GM18498 (cell line): ENCODE measurements around the gene RAPGEF3.

ENCODE experiments used
- ATAC-seq: cut with Tn5 transposase; IDR thresholded peaks from one replicate; pipeline ENCODE4 v1.9.1; 2021; ENCODE audit warnings: mild to moderate bottlenecking, moderate library complexity; ENCODE audit not compliant: unreplicated experiment

RAPGEF3 gene

GRCh38 chr12:47762850-47763465, 4.3 kb upstream of the RAPGEF3 start:
- no peak for ATAC-seq

- ATAC-seq = no peak
These were observed 171 bp downstream of the RAPGEF3 start for GRCh38 chr12:47758584-47758833.

DNA sequence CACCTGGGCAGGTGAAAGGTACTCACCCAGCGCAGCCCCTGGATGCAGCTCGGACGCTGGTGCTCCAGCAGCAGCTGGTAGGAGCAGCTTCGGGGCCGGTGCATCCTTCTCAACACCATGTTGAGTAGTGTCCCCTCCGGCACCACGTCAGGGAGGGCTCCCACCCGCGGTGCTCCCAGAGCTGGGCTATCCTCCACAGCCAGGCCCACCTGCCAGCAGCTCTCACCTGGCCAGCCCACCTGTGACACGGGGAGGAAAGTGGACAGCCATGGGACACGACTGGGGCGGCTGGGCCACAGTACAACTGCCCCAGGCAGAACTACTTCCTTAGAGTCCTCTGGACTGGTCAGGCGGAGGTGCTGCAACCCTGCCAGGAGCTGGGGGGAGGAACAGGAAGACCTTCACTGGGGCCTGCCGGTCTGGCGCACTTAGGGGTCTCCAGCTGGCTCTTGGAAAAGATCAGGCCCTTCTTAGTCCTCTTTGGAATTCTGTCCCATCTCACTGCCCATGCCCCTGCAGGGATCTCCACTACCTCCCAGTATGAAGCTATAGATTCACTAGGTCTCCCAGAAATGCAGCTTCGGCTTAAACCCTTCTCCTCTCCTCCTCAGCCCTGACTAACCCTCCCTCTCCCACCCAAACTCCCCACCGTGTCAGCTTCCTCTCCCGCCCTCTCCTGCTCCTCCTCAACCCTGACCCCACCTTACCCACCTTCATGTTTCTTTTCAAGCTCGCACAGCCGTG, 668 bp downstream of the RAPGEF3 start:
- no peak for ATAC-seq

GRCh38 chr12:47757364-47757839, 1.3 kb downstream of the RAPGEF3 start:
- no peak for ATAC-seq

DNA sequence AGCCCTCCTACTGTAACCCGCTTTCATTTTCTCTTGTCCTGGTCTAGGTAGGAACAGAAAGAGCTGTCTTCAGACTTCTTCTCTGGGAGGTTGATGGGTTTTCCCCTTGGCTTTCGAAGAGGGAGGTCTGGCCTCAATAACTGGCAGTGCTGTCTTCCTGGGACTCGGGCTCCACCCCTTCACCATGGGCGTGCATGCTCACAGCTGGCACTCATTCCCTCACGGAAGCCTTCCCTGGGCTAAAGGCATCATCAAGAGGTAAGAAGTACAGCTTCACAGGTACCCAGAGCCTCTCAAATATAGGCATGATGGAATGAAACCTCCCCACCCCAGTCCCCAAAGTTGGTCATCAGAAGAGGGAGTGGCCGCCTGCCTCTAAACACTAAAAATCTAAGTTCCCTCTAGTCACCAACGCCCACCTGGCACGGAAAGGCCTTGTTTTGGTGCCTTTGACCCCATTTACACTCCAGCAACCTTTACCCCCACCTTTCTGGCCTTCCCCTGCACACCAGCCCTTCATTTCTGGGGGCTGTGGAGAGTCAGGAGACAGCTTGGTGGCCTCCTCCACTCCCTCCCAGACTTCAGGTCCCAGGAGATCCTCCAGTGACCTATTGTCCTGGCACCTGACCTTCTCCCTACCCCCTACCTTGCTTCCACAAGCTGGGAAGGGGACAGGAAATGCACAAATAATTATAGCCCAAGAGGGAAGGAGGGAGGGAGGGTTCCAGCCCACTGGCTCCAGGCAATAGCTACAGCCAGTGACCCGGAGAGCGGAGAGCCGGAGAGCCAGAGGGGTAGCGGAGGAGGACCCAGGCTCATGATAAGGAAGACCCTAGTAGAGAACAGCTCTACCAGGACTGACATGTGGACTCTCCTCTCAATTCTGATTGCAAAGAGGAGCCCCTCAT, 2.8 kb downstream of the RAPGEF3 start:
- peak; percentile 70 for ATAC-seq

DNA sequence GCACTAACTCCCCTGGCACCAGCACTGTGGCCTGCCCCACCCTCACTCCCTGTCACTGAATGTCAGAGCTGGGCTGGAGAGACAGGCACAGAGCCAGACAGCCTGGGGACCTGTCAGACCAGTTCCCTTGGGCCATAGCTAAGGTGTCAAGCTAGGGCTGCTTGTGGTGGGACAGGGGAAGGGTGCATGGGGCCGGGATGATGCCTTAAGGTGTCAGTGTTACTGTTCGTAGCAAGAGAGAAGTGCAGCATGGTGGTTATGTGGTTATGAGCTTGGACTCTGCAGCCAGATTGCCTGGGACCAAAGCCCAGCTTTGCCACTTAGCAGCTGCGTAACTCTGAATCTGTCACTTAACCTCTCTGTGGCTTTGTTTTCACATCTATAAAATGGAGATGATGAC, 3.8 kb downstream of the RAPGEF3 start:
- ATAC-seq = peak; percentile 31

DNA sequence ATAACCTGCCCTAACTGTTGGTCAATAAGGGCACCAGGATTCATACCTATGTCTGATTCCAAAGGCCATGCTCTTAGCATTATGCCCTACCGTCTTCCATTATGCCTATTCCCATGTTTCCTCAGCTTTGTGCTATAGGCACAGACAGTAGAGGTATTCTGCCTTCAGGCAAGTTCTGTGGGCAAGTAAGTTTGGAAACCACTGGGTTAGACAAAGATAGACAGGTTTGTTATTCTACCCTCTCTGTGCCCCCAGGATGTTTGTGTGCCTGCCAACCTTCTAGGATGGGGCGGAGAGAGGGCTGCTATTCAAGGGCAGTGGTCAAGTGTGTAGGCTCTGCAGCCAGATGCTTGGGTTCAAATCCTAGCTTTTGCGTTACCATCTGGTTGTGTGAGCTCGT, 4.6 kb downstream of the RAPGEF3 start:
- ATAC-seq = no peak

DNA sequence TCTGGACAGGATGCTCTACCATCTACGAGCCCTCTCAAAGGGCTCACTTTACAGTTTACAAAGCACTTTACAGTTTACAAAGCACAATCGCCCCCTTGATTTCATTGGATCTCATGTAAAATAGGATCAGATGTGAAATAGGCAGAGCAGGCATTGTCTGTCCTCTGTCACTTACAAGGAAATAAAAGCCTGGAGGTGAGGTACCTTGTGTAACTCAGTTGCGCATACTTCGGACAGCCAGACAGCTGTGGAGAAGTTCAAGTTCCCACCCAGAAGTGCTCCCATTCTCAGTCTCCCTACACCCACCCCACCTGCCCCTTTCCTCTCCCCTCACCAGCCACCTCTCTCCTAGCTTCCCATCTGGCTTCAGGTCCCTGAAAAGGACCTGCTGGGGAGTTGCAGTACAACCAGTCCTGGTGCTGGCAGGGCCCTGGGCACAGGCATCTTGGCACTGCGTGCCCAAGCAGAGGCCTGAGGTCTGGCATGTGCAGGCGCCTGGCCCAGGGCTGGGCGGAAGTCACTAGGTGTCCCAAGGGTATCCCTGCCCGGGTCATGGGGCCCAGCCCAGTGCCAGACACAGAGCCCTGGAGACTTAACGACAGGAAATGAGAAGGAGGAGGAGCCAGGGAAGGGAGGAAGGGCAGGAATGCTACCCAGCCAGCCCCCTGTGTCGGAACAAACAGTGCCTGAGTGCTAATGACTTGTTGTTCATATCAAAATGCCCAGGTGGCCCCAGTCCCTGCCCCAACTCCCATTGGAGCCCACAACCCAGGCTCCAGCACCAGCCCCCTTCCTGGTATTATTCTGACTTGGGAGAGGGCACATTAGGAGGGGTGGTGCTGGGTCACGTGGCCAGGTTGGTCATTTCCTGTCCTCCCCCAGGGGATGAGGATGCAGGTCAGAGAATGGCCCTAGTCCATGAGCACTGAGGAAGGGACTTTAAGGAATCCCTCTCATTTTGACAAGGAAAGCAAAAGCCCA, 5.4 kb downstream of the RAPGEF3 start:
- no peak for ATAC-seq

GRCh38 chr12:47752552-47752951, 6.1 kb downstream of the RAPGEF3 start:
- ATAC-seq = no peak

DNA sequence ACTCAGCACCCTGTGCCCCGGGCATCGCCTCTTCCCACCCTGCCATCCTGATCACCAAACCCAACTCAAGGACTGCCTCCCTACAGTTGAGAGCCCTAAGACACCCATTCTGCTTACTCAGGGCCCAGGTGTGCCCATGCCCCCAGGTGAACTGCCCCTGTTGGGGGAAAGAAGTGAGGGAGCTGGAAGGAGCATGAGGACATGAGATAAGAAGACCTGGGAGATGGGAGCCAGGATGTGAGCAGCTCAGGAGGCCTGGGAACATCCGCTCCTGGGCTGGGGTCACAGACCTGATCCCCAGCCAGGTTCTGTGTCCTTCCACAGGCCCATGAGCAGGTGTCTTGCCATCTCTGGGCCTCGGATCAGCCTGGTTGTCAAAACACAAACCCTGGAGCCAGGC, 6.6 kb downstream of the RAPGEF3 start:
- ATAC-seq = no peak

DNA sequence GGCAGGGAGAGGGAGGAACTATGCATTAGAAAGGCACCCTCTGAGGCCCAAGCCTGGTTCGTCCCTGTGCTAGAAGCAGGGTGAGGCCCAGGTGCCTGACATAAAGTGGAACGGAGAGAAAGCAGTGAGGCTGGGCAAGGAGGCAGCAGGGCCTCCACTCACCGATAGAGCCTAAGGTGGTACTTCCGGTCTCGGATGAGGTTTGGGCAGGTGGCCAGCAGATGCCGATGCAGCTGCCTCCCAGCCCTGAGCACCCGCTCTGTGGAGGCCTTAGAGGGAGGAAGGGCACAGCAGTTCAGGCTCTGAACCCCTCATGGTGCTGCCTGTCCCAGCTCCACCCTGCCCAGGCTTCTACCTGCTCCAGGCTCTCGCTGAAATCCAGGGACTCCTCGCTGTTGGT, 7.1 kb downstream of the RAPGEF3 start:
- ATAC-seq = no peak

DNA sequence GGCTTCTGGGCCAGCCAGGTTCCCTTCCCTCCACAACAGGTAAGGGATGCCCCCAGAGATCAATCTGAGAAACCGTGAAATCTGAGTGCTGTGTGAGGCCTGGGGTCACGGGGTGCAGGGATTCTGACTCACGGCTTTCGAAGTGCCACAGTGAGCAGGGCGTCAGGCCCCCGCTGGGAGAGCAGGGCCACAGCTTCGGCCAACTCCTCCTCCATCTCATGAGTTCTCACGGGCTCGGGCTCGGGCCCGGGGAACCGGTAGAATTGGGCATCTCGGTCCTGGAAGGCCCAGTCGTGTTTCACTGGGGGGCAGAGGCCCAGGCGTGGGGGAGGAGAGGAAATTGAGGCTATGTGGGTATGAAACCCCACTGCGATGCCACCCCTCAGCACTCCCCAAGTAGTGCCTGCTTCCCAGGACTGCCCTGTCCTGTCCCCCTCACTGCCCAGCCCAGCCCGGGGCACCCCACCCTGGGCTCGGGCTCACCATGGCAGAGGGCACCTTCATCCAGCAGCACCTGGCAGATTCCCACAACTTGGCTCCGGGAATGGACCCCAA, 7.7 kb downstream of the RAPGEF3 start:
- ATAC-seq = no peak

GRCh38 chr12:47750229-47750798, 8.4 kb downstream of the RAPGEF3 start:
- no peak for ATAC-seq

GRCh38 chr12:47748899-47749298, 9.8 kb downstream of the RAPGEF3 start:
- no peak for ATAC-seq

DNA sequence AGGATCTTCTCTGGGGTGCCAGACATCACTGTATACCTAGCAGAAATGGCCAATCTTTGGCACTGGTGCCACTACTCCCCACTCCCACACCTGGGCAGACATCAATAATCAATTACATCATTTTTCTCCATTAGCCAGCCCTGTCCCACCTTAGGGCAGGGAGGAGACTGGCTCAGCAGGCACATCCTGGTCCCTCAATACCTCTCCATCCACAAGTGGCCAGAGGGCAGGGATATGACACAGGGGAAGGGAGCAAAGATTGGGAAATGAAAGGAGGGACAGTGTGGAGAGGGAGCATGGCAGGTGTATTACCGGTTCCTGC, 10.2 kb downstream of the RAPGEF3 start:
- ATAC-seq = no peak

DNA sequence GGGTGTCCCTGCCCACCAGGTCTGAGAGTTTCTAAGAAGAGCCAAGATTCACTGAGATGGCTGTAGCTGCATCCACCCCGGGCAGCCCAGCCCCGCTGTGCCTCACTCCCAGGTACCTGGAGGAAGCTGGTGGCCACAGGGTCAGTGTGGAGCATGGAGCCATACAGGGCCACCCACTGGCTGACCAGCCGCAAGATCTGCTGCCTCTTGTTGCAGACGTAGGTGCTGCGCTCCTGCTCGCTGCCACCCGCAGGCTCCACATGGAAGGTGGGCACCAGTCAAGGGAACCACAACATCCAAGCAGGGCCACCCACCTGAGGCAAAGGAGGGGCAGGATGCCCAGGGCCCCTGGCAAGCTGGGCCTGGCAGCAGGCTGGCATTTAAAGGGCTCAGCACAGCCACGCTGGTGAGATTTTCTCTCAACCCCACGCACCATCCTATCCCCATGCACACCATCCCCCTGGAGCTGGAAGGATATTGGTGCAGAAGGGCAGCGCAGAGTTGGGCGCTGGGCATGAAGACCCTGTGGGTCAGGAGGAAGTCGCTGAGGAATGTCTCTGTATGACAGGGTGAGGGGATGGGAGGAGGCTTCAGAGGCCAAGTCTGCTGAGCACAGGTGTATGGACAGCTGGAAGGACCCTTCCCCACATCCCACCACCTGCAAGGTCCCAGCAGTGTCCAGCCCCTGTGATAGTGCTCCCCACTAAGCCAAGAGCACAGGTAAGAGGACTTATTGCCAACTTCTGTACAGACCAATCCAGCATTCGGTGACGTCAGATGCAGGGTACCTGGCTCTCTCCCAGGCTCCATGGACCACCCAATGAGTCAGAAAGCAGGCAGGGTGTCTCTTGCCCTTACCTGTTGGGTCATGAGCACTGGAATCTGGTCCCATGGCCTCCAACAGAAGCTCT, 10.8 kb downstream of the RAPGEF3 start:
- ATAC-seq = peak; percentile 9

GRCh38 chr12:47747126-47747525, 11.6 kb downstream of the RAPGEF3 start:
- peak; percentile 46 for ATAC-seq

GRCh38 chr12:47746523-47746922, 12.2 kb downstream of the RAPGEF3 start:
- ATAC-seq = no peak

DNA sequence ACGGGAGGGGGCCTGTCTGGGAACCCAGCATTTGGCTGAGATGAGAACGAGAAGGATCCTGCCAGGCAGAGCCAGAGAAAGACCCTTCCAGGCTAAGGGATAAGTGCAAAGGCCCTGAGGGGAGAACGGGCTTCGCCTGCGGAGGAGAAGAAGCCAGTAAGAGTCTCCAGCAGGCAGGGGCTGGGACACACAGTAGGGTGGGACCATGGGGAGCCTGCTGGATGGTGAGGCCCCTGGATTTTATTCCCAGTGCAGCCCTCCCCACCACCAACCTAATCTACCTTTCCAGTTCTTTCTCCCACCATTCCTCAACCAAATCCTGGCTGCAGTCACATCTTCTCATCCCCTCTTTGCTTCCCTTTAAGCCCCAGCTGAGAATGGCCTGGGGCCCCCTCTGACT, 12.6 kb downstream of the RAPGEF3 start:
- ATAC-seq = no peak
